Caco-2 (cell line): Measurements from ENCODE around the gene LRRC58. TPM values are rescaled to one million over a fixed set of nuclear protein-coding genes. Genes with fewer than 3 reads are reported as not detected.

Source experiments
- BruUV-seq: library from RNA; stranded (reverse); fragments of 400-500 nt; replicated peaks from 2 replicates; lab custom pipeline; 2021; lab: Mats Ljungman, UMichigan
- CTCF ChIA-PET: fragments of 300-600 bp; sonication (Branson Sonifier 250); formaldehyde crosslinking; loops from one replicate; lab custom pipeline; 2022; ENCODE audit warnings: antibody characterized with exemption; lab: Charles Lee
- POLR2A ChIA-PET: fragments of 300-600 bp; sonication (Branson Sonifier 250); formaldehyde crosslinking; loops from one replicate; lab custom pipeline; 2022; ENCODE audit warnings: antibody characterized with exemption; lab: Charles Lee
- DNase-seq, 2 experiments: peaks; one replicate each; pipeline versions ENCODE4 v3.0.0 to v3.0.0-alpha.2; 2020 to 2022
- H3K27me3 ChIP-seq: replicated peaks from 2 replicates; pipeline ENCODE4 v1.6.0; 2011; ENCODE audit warnings: low read length; ENCODE audit not compliant: control insufficient read depth, insufficient read depth
- H3K36me3 ChIP-seq: 2 replicates; pipeline ENCODE4 v1.5.1; 2011; ENCODE audit warnings: low read length; ENCODE audit not compliant: control insufficient read depth, insufficient read depth
- H3K4me1 ChIP-seq: fragments of 250-450 bp; sonication (Bioruptor Pico); 2 replicates; pipeline ENCODE4 v1.5.1; 2020; ENCODE audit warnings: mild to moderate bottlenecking
- H3K4me3 ChIP-seq: 2 replicates; pipeline ENCODE4 v1.5.1; 2011; ENCODE audit warnings: low read depth, mild to moderate bottlenecking, control low read depth, low read length
- H3K9me3 ChIP-seq: fragments of 250-450 bp; sonication (Bioruptor Pico); 2 replicates; pipeline ENCODE4 v1.5.1; 2020; ENCODE audit warnings: mild to moderate bottlenecking, moderate library complexity
- H3K27ac Mint-ChIP-seq: one replicate; pipeline ENCODE4 v1.8.0; 2022; ENCODE audit warnings: mixed read lengths; ENCODE audit not compliant: unreplicated experiment
- H3K27me3 Mint-ChIP-seq: one replicate; pipeline ENCODE4 v1.8.0; 2022; ENCODE audit warnings: mixed read lengths; ENCODE audit not compliant: insufficient read depth, unreplicated experiment
- H3K36me3 Mint-ChIP-seq: one replicate; pipeline ENCODE4 v1.8.0; 2022; ENCODE audit warnings: mild to moderate bottlenecking, mixed read lengths; ENCODE audit not compliant: insufficient read depth, unreplicated experiment
- H3K4me1 Mint-ChIP-seq: one replicate; pipeline ENCODE4 v1.8.0; 2022; ENCODE audit warnings: low read depth, mixed read lengths; ENCODE audit not compliant: unreplicated experiment
- H3K4me3 Mint-ChIP-seq: one replicate; pipeline ENCODE4 v1.8.0; 2022; ENCODE audit warnings: mild to moderate bottlenecking, moderate library complexity, mixed read lengths; ENCODE audit not compliant: unreplicated experiment
- H3K9me3 Mint-ChIP-seq: one replicate; pipeline ENCODE4 v1.8.0; 2022; ENCODE audit warnings: mixed read lengths; ENCODE audit not compliant: unreplicated experiment
- intact Hi-C: fragments of 100-400 bp; cut with micrococcal nuclease; formaldehyde crosslinking; loops from one replicate; pipeline ENCODE4 v1.10.0; 2022; ENCODE audit not compliant: unreplicated experiment
- total RNA-seq: library from RNA; stranded (reverse); gene quantifications from 2 replicates; pipeline ENCODE4 v1.2.3, GENCODE V29; 2022
- TF ChIP-seq, protein P1 (sequence below), 2 experiments: fragments of 200-600 bp in 1 of 2; IDR thresholded peaks; 1 replicate in 1 of 2; 2 replicates in 1 of 2; pipeline versions ENCODE4 v1.5.1 to v1.8.0; 2011 to 2022; ENCODE audit warnings: antibody characterized with exemption in 1 of 2, control low read depth in 1 of 2, inconsistent platforms in 1 of 2, low read depth in 1 of 2, low read length in 1 of 2, mild to moderate bottlenecking in 1 of 2, moderate library complexity in 1 of 2; ENCODE audit not compliant: insufficient read depth in 1 of 2, severe bottlenecking in 1 of 2, unreplicated experiment in 1 of 2

The LRRC58 gene
- total RNA-seq, 1 experiment from 2014 or later: 20.5 TPM

DNA sequence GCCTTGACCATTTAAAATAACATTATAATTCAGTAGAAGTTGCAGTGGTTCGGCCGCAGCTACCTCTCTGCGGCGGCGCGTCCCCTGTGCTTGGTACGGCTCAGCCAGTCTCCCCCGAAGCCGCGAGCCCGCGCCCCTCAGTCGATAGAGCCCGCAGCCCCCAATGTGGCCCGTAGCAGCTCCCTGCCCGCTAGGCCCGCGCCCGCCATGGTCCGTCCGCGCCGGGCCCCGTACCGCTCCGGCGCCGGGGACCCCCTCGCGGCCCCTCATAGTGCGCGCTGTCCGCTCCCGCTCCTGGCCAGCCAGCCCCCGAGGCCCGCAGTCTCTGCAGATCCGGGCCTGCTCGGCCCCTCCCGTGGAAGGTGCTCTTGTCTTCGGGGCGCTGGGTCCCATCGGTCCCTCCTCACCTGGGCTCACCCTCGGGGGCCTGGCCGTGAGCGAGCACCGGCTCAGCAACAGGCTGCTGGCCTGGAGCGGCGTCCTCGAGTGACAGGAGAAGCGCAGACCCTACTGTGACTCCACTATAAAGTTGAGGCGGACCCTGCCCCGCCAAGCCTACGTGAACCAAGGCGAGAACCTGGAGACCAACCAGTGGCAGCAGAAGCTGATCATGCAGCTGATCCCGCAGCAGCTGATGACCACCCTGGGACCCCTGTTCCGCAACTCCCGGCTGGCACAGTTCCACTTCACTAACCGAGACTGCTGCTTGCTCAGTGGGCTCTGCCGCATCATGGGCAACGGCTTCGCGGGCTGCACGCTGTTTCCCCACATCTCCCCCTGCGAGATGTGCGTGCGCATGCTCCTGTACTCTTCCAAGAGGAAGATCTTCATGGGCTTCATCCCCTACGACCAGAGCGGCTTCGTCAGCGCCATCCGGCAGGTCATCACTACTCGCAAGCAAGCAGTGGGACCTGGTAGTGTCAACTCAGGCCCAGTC is 42.4 kb downstream of the LRRC58 start:
- H3K4me1 Mint-ChIP-seq: no peaks in the 10 kb centered on the region
- intact Hi-C loops: no loop called here
- TF ChIP-seq, protein P1, sequence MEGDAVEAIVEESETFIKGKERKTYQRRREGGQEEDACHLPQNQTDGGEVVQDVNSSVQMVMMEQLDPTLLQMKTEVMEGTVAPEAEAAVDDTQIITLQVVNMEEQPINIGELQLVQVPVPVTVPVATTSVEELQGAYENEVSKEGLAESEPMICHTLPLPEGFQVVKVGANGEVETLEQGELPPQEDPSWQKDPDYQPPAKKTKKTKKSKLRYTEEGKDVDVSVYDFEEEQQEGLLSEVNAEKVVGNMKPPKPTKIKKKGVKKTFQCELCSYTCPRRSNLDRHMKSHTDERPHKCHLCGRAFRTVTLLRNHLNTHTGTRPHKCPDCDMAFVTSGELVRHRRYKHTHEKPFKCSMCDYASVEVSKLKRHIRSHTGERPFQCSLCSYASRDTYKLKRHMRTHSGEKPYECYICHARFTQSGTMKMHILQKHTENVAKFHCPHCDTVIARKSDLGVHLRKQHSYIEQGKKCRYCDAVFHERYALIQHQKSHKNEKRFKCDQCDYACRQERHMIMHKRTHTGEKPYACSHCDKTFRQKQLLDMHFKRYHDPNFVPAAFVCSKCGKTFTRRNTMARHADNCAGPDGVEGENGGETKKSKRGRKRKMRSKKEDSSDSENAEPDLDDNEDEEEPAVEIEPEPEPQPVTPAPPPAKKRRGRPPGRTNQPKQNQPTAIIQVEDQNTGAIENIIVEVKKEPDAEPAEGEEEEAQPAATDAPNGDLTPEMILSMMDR (IDR thresholded peaks at IDR 0.05; ENCODE audit: insufficient read depth in 1 of 2, low read depth in 1 of 2, low read length in 1 of 2, severe bottlenecking in 1 of 2, unreplicated experiment in 1 of 2): no peak
- BruUV-seq: no TSS peak
- no peaks in the 10 kb centered on the region for H3K27me3 Mint-ChIP-seq
- no peaks in the 10 kb centered on the region for H3K9me3 Mint-ChIP-seq
- Histone ChIP-seq H3K4me1 (no peaks in the 10 kb centered on the region), H3K27me3 (no peaks in the 10 kb centered on the region), H3K36me3 (no peaks in the 10 kb centered on the region), H3K9me3 (no peaks in the 10 kb centered on the region), H3K4me3 (no peak overlapping the region)
- no peak for DNase-seq
- ChIA-PET POLR2A (interaction anchor here (0.6 kb wide), 1 partner anchor 208 kb away, joined by 4 read pairs; no protein-coding TSS in a partner anchor), CTCF (no interaction called here)
- no peak overlapping the region for H3K27ac Mint-ChIP-seq
- no peak overlapping the region for H3K4me3 Mint-ChIP-seq
- H3K36me3 Mint-ChIP-seq: no peaks in the 10 kb centered on the region

DNA sequence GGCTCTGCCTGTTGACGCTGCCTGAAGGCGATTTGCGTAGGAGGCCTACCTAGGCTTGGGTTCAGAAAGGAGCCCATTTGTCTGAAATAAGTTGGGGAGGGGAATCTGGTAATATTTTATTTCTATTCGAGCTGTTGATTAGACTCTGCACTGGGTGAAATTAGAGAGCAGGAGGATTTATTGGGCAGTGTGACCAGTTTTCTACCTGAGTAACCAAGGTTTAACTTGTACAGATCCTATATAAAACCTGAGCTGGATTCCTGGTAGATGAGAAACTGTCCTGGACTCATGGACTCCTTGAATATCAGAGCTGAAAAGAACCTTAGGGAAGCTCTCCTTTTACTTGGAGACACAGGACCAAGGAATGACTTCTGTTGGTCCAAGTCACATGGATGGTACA is 44.5 kb downstream of the LRRC58 start:
- Mint-ChIP-seq H3K4me1 (no peaks in the 10 kb centered on the region), H3K27me3 (no peaks in the 10 kb centered on the region), H3K9me3 (no peaks in the 10 kb centered on the region), H3K4me3 (no peak overlapping the region), H3K27ac (no peak overlapping the region), H3K36me3 (no peaks in the 10 kb centered on the region)
- no peak overlapping the region for H3K4me3 ChIP-seq
- H3K4me1 ChIP-seq: no peaks in the 10 kb centered on the region
- BruUV-seq: no TSS peak
- no peaks in the 10 kb centered on the region for H3K9me3 ChIP-seq
- H3K36me3 ChIP-seq: no peaks in the 10 kb centered on the region
- intact Hi-C loops: loop anchor here (5.0 kb wide), 1 partner anchor 1038 kb away; no protein-coding TSS in a partner anchor
- TF ChIP-seq, protein P1 (IDR thresholded peaks at IDR 0.05; ENCODE audit: insufficient read depth in 1 of 2, low read depth in 1 of 2, low read length in 1 of 2, severe bottlenecking in 1 of 2, unreplicated experiment in 1 of 2): no peak
- CTCF ChIA-PET: no interaction called here
- DNase-seq: no peak
- POLR2A ChIA-PET: no interaction called here
- H3K27me3 ChIP-seq: no peaks in the 10 kb centered on the region

DNA sequence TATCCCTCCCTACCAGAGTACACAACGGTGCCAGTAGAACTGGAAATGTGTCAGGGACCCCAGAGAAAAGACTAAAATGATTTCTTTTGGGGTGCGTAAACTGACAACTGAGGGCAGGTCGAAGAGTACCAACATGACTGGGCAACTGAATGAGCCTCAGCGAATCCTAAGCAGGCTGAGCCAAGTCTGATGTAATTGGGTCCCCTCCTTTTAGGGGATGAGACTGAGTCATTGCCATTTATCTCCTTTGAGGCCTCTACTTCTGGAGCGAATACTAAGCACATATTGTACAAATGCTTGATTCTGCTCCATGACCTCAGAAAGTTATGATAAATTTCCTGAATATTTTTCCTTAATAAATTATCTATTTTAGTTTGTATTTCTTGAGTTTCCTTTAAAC is 46.8 kb downstream of the LRRC58 start:
- Mint-ChIP-seq H3K9me3 (no peaks in the 10 kb centered on the region), H3K4me3 (no peak overlapping the region), H3K27ac (no peak overlapping the region), H3K36me3 (no peaks in the 10 kb centered on the region), H3K27me3 (peaks cover 4% of the 10 kb centered on the region), H3K4me1 (no peaks in the 10 kb centered on the region)
- intact Hi-C loops: loop anchor here (5.0 kb wide), 1 partner anchor 1040 kb away; no protein-coding TSS in a partner anchor
- no peaks in the 10 kb centered on the region for H3K36me3 ChIP-seq
- no TSS peak for BruUV-seq
- no peaks in the 10 kb centered on the region for H3K4me1 ChIP-seq
- no peaks in the 10 kb centered on the region for H3K9me3 ChIP-seq
- ChIA-PET POLR2A (no interaction called here), CTCF (no interaction called here)
- H3K27me3 ChIP-seq: no peaks in the 10 kb centered on the region
- TF ChIP-seq, protein P1 (IDR thresholded peaks at IDR 0.05; ENCODE audit: insufficient read depth in 1 of 2, low read depth in 1 of 2, low read length in 1 of 2, severe bottlenecking in 1 of 2, unreplicated experiment in 1 of 2): no peak
- no peak for DNase-seq
- no peak overlapping the region for H3K4me3 ChIP-seq
